Measurements from ENCODE around the gene ARFGEF3. TPM values are rescaled to one million over a fixed set of nuclear protein-coding genes. Genes with fewer than 3 reads are reported as not detected.

ARFGEF3 gene
- polyA plus RNA-seq, 1 of the 3 experiments (the other 2 are of a cell fraction), result not detected

- no peak overlapping the region for H3K27ac ChIP-seq (ENCODE audit: low read depth in 2 of 2, low read length in 1 of 2)
- no peak overlapping the region for H3K4me3 ChIP-seq (ENCODE audit: low read depth in 2 of 2, low read length in 1 of 2)
- H4K20me1 ChIP-seq (ENCODE audit: insufficient read depth), result no peaks in the 10 kb centered on the region
- TF ChIP-seq RXRA (IDR thresholded peaks at IDR 0.05; ENCODE audit: borderline replicate concordance, low read depth) (no peak), MEF2A (IDR thresholded peaks at IDR 0.05; ENCODE audit: borderline replicate concordance, low read depth) (no peak), TEAD4 (IDR thresholded peaks at IDR 0.05; ENCODE audit: borderline replicate concordance, insufficient read depth) (no peak), RCOR1 (IDR thresholded peaks at IDR 0.05; ENCODE audit: low read length) (no peak), TCF12 (IDR thresholded peaks at IDR 0.05) (no peak), TAF1 (IDR thresholded peaks at IDR 0.05; ENCODE audit: borderline replicate concordance, low read depth, low read length) (no peak), ZBTB33 (IDR thresholded peaks at IDR 0.05; ENCODE audit: borderline replicate concordance, low read depth) (no peak), GATA2 (CRISPR knock-in tag; IDR thresholded peaks at IDR 0.05) (no peak), EZH2phosphoT487 (IDR thresholded peaks at IDR 0.05; ENCODE audit: borderline replicate concordance, low read depth) (no peak), RFX5 (IDR thresholded peaks at IDR 0.05; ENCODE audit: low read length) (no peak), MAX (IDR thresholded peaks at IDR 0.05; ENCODE audit: low read depth) (no peak), CTCF (IDR thresholded peaks at IDR 0.05) (no peak), JUND (IDR thresholded peaks at IDR 0.05) (no peak), SIN3A (IDR thresholded peaks at IDR 0.05; ENCODE audit: borderline replicate concordance, low read depth, low read length) (no peak), EP300 (IDR thresholded peaks at IDR 0.05; ENCODE audit: borderline replicate concordance in 1 of 2, low read depth in 1 of 2, low read length in 1 of 2) (no peak), NRF1 (IDR thresholded peaks at IDR 0.05; ENCODE audit: low read depth, low read length) (no peak), FOXJ3 (CRISPR knock-in tag; IDR thresholded peaks at IDR 0.05) (no peak), FOSL2 (IDR thresholded peaks at IDR 0.05; ENCODE audit: borderline replicate concordance, low read depth) (no peak)
- POLR2A ChIA-PET, result no interaction called here
- H3K36me3 ChIP-seq (replicated peaks in 1 of 2; ENCODE audit: control insufficient read depth in 1 of 2, insufficient read depth in 2 of 2, low read length in 1 of 2), result no peaks in the 10 kb centered on the region
- H3K4me2 ChIP-seq, result no peak overlapping the region
- no peaks in the 10 kb centered on the region for H3K27me3 ChIP-seq (ENCODE audit: insufficient read depth)
- no peak overlapping the region for H2AFZ ChIP-seq (ENCODE audit: low read depth)
- H3K9ac ChIP-seq, result no peak overlapping the region
- no peaks in the 10 kb centered on the region for H3K9me2 ChIP-seq
- H3K9me3 ChIP-seq, result no peaks in the 10 kb centered on the region
- no peaks in the 10 kb centered on the region for H3K79me2 ChIP-seq (ENCODE audit: insufficient read depth)
- WGBS (ENCODE audit: low lambda C conversion rate), result 14% methylated on average over 1 of the region's 1 CpG
- H3K4me1 ChIP-seq (ENCODE audit: control insufficient read depth in 1 of 2, insufficient read depth in 2 of 2, low read depth in 1 of 2, low read length in 1 of 2), result no peaks in the 10 kb centered on the region
- H3F3A ChIP-seq (replicated peaks; ENCODE audit: insufficient read depth), result no peaks in the 10 kb centered on the region
- CTCF ChIA-PET, result no interaction called here
- DNase-seq, result no peak
Observed at GRCh38 chr6:138309695-138310094, 148.0 kb downstream of the ARFGEF3 start.
